ENCODE measurements around the gene RIMKLA. TPM values are rescaled to one million over a fixed set of nuclear protein-coding genes. Genes with fewer than 3 reads are reported as not detected.

Gene RIMKLA
- total RNA-seq, 2 experiments from 2014 or later, result not detected

- BruUV-seq (replicated peaks), result no TSS peak
- no peak for TF ChIP-seq EZH2phosphoT487 (IDR thresholded peaks at IDR 0.05; ENCODE audit: borderline replicate concordance, low read depth, low read length)
- no peak for TF ChIP-seq CTCF (conservative IDR thresholded peaks at IDR 0.05; ENCODE audit: low read length)
- DNase-seq (ENCODE audit: low spot score), result no peak
- H3K4me1 ChIP-seq (ENCODE audit: insufficient read depth, low read length, poor library complexity, severe bottlenecking), result no peaks in the 10 kb centered on the region
- H3K4me2 ChIP-seq (ENCODE audit: low read length), result no peak overlapping the region
- H3K27ac ChIP-seq (ENCODE audit: low read depth, low read length, poor library complexity, severe bottlenecking), result no peak overlapping the region
- intact Hi-C loops (cut with micrococcal nuclease; ENCODE audit: unreplicated experiment), result no loop called here
- POLR2A ChIA-PET, result no interaction called here
- H4K20me1 ChIP-seq (ENCODE audit: insufficient read depth, low read length), result no peaks in the 10 kb centered on the region; the same call in 1 of the 2 replicates
- H2AFZ ChIP-seq (ENCODE audit: low read length), result no peak overlapping the region
- 0 out of 2 replicates have a peak, but pooled peaks cover 5% of the 10 kb centered on the region for H3K9me3 ChIP-seq (ENCODE audit: low read length)
- H3K4me3 ChIP-seq (ENCODE audit: low read depth, low read length, poor library complexity, severe bottlenecking), result no peak overlapping the region
- CTCF ChIA-PET (ENCODE audit: unreplicated experiment), result no interaction called here
- H3K36me3 ChIP-seq (ENCODE audit: insufficient read depth, low read length), result no peaks in the 10 kb centered on the region
- H3K79me2 ChIP-seq (ENCODE audit: insufficient read depth, low read depth, low read length), result no peaks in the 10 kb centered on the region
- H3K9me2 ChIP-seq (ENCODE audit: insufficient read depth, low read length), result no peaks in the 10 kb centered on the region
These were observed 21.8 kb upstream of the RIMKLA start for GRCh38 chr1:42358791-42359190.

- ChIA-PET POLR2A (no interaction called here), CTCF (ENCODE audit: unreplicated experiment) (no interaction called here)
- Histone ChIP-seq H3K4me3 (ENCODE audit: low read depth, low read length, poor library complexity, severe bottlenecking) (no peak overlapping the region), H3K79me2 (ENCODE audit: insufficient read depth, low read depth, low read length) (no peaks in the 10 kb centered on the region), H3K27ac (ENCODE audit: low read depth, low read length, poor library complexity, severe bottlenecking) (no peak overlapping the region), H2AFZ (ENCODE audit: low read length) (no peak overlapping the region), H4K20me1 (ENCODE audit: insufficient read depth, low read length) (no peaks in the 10 kb centered on the region; the same call in 1 of the 2 replicates), H3K36me3 (ENCODE audit: insufficient read depth, low read length) (no peaks in the 10 kb centered on the region), H3K9me2 (ENCODE audit: insufficient read depth, low read length) (no peaks in the 10 kb centered on the region), H3K4me1 (ENCODE audit: insufficient read depth, low read length, poor library complexity, severe bottlenecking) (no peaks in the 10 kb centered on the region), H3K9me3 (ENCODE audit: low read length) (0 out of 2 replicates have a peak, but pooled peaks cover 5% of the 10 kb centered on the region), H3K4me2 (ENCODE audit: low read length) (no peak overlapping the region)
- intact Hi-C loops (cut with micrococcal nuclease; ENCODE audit: unreplicated experiment), result no loop called here
- TF ChIP-seq EZH2phosphoT487 (IDR thresholded peaks at IDR 0.05; ENCODE audit: borderline replicate concordance, low read depth, low read length) (no peak), CTCF (conservative IDR thresholded peaks at IDR 0.05; ENCODE audit: low read length) (no peak)
- BruUV-seq (replicated peaks), result no TSS peak
- no peak for DNase-seq (ENCODE audit: low spot score)
These were observed 21.1 kb upstream of the RIMKLA start for GRCh38 chr1:42359466-42359865.

GRCh38 chr1:42364089-42364488, 16.5 kb upstream of the RIMKLA start:
- ChIA-PET CTCF (ENCODE audit: unreplicated experiment) (no interaction called here), POLR2A (no interaction called here)
- Histone ChIP-seq H3K4me2 (ENCODE audit: low read length) (no peak overlapping the region), H2AFZ (ENCODE audit: low read length) (no peak overlapping the region), H3K36me3 (ENCODE audit: insufficient read depth, low read length) (no peaks in the 10 kb centered on the region), H3K27ac (ENCODE audit: low read depth, low read length, poor library complexity, severe bottlenecking) (no peak overlapping the region), H3K79me2 (ENCODE audit: insufficient read depth, low read depth, low read length) (no peaks in the 10 kb centered on the region), H3K4me3 (ENCODE audit: low read depth, low read length, poor library complexity, severe bottlenecking) (no peak overlapping the region), H4K20me1 (ENCODE audit: insufficient read depth, low read length) (no peaks in the 10 kb centered on the region), H3K9me2 (ENCODE audit: insufficient read depth, low read length) (no peaks in the 10 kb centered on the region), H3K9me3 (ENCODE audit: low read length) (0 out of 2 replicates have a peak, but pooled peaks cover 5% of the 10 kb centered on the region), H3K4me1 (ENCODE audit: insufficient read depth, low read length, poor library complexity, severe bottlenecking) (no peaks in the 10 kb centered on the region)
- intact Hi-C loops (cut with micrococcal nuclease; ENCODE audit: unreplicated experiment), result no loop called here
- TF ChIP-seq EZH2phosphoT487 (IDR thresholded peaks at IDR 0.05; ENCODE audit: borderline replicate concordance, low read depth, low read length), result no peak
- TF ChIP-seq CTCF (conservative IDR thresholded peaks at IDR 0.05; ENCODE audit: low read length), result no peak
- DNase-seq (ENCODE audit: low spot score), result no peak
- no TSS peak for BruUV-seq (replicated peaks)
